IgD-negative memory B cell (primary cell): ENCODE data around the gene MRPL45. TPM values are rescaled to one million over a fixed set of nuclear protein-coding genes. Genes with fewer than 3 reads are reported as not detected.

ENCODE experiments used
- H3K27ac Mint-ChIP-seq, 3 donors: one replicate each; pipeline ENCODE4 v1.8.0; 2020 to 2022; ENCODE audit warnings: mild to moderate bottlenecking in 3 of 3, mixed read lengths in 3 of 3, moderate library complexity in 1 of 3
- H3K27me3 Mint-ChIP-seq: one replicate; pipeline ENCODE4 v1.8.0; 2021; ENCODE audit warnings: mixed read lengths
- H3K36me3 Mint-ChIP-seq: one replicate; pipeline ENCODE4 v1.8.0; 2020; ENCODE audit warnings: mild to moderate bottlenecking, mixed read lengths
- H3K4me1 Mint-ChIP-seq, 3 donors: one replicate each; pipeline ENCODE4 v1.8.0; 2020 to 2022; ENCODE audit warnings: mixed read lengths in 3 of 3, mild to moderate bottlenecking in 1 of 3
- H3K4me3 Mint-ChIP-seq, 4 donors: one replicate each; pipeline ENCODE4 v1.8.0; 2020 to 2022; ENCODE audit warnings: mild to moderate bottlenecking in 4 of 4, mixed read lengths in 4 of 4, moderate library complexity in 3 of 4
- H3K9me3 Mint-ChIP-seq, 3 donors: one replicate each; pipeline ENCODE4 v1.8.0; 2020 to 2021; ENCODE audit warnings: mixed read lengths in 3 of 3, mild to moderate bottlenecking in 1 of 3
- polyA plus RNA-seq: library from polyadenylated mRNA; unstranded; fragments of 300-500 nt; fragmentation: Illumina TruSeq; gene quantifications from one replicate; pipeline ENCODE4 v1.2.3, GENCODE V29; 2021

MRPL45 gene
- polyA plus RNA-seq, 1 donor from 2014 or later = 23.5 TPM

- H3K27me3 Mint-ChIP-seq = peaks cover 22% of the 10 kb centered on the region
- no peaks in the 10 kb centered on the region for H3K36me3 Mint-ChIP-seq
- no peaks in the 10 kb centered on the region for H3K9me3 Mint-ChIP-seq
- no peaks in the 10 kb centered on the region for H3K4me1 Mint-ChIP-seq
- H3K27ac Mint-ChIP-seq = no peak overlapping the region
- peak overlapping the region in 1 of 4 donors; percentile 51 for H3K4me3 Mint-ChIP-seq
Observed at GRCh38 chr17:38333635-38334295, 36.8 kb downstream of the MRPL45 start.

GRCh38 chr17:38334480-38335364, 37.8 kb downstream of the MRPL45 start:
- Mint-ChIP-seq H3K36me3 (no peaks in the 10 kb centered on the region), H3K9me3 (no peaks in the 10 kb centered on the region), H3K27me3 (peaks cover 17% of the 10 kb centered on the region), H3K4me1 (no peaks in the 10 kb centered on the region), H3K4me3 (no peak overlapping the region), H3K27ac (no peak overlapping the region)

- Mint-ChIP-seq H3K4me3 (no peak overlapping the region), H3K36me3 (no peaks in the 10 kb centered on the region), H3K27ac (no peak overlapping the region), H3K9me3 (no peaks in the 10 kb centered on the region), H3K27me3 (peaks cover 7% of the 10 kb centered on the region), H3K4me1 (no peaks in the 10 kb centered on the region)
Observed at GRCh38 chr17:38336838-38337237, 39.9 kb downstream of the MRPL45 start.

- Mint-ChIP-seq H3K4me3 (no peak overlapping the region), H3K27ac (no peak overlapping the region), H3K27me3 (peaks cover 7% of the 10 kb centered on the region), H3K9me3 (no peaks in the 10 kb centered on the region), H3K4me1 (no peaks in the 10 kb centered on the region), H3K36me3 (no peaks in the 10 kb centered on the region)
Observed at GRCh38 chr17:38338053-38338452, 41.1 kb downstream of the MRPL45 start.

GRCh38 chr17:38338535-38338934, 41.6 kb downstream of the MRPL45 start:
- Mint-ChIP-seq H3K4me3 (no peak overlapping the region), H3K9me3 (no peaks in the 10 kb centered on the region), H3K27me3 (peaks cover 4% of the 10 kb centered on the region), H3K4me1 (no peaks in the 10 kb centered on the region), H3K27ac (no peak overlapping the region), H3K36me3 (no peaks in the 10 kb centered on the region)

GRCh38 chr17:38339891-38340290, 42.9 kb downstream of the MRPL45 start:
- H3K27ac Mint-ChIP-seq = no peak overlapping the region
- H3K9me3 Mint-ChIP-seq = no peaks in the 10 kb centered on the region
- H3K27me3 Mint-ChIP-seq = peaks cover 2% of the 10 kb centered on the region
- H3K36me3 Mint-ChIP-seq = peaks cover 2% of the 10 kb centered on the region
- H3K4me1 Mint-ChIP-seq = no peaks in the 10 kb centered on the region
- no peak overlapping the region for H3K4me3 Mint-ChIP-seq

- H3K4me3 Mint-ChIP-seq = no peak overlapping the region
- H3K36me3 Mint-ChIP-seq = peaks cover 2% of the 10 kb centered on the region
- H3K9me3 Mint-ChIP-seq = no peaks in the 10 kb centered on the region
- peaks cover 1% of the 10 kb centered on the region for H3K27me3 Mint-ChIP-seq
- H3K27ac Mint-ChIP-seq = no peak overlapping the region
- no peaks in the 10 kb centered on the region for H3K4me1 Mint-ChIP-seq
Observed at GRCh38 chr17:38341035-38341721, 44.2 kb downstream of the MRPL45 start.

GRCh38 chr17:38342886-38343607, 46.1 kb downstream of the MRPL45 start:
- Mint-ChIP-seq H3K4me3 (peak overlapping the region in 1 of 4 donors; percentile 63), H3K4me1 (no peaks in the 10 kb centered on the region), H3K36me3 (peaks cover 2% of the 10 kb centered on the region), H3K27me3 (peaks cover 1% of the 10 kb centered on the region), H3K9me3 (no peaks in the 10 kb centered on the region), H3K27ac (no peak overlapping the region)

- H3K27ac Mint-ChIP-seq = no peak within 1 kb of the TSS
- H3K27me3 Mint-ChIP-seq = peaks cover 1% of the 10 kb centered on the region
- H3K4me3 Mint-ChIP-seq = peak within 1 kb of the TSS in 1 of 4 donors; percentile 63
- no peaks in the 10 kb centered on the region for H3K9me3 Mint-ChIP-seq
- H3K4me1 Mint-ChIP-seq = peaks cover 0 to 1% (median under 1%) of the 10 kb centered on the region in 3 donors
- peaks cover 2% of the 10 kb centered on the region for H3K36me3 Mint-ChIP-seq
Observed at GRCh38 chr17:38343608-38344419, 46.8 kb downstream of the MRPL45 start, which contains the start of gene GPR179. Gene GPR179 (minus strand): TSS chr17:38343956. CDS start chr17:38343789, 167 bp downstream.

- Mint-ChIP-seq H3K36me3 (peaks cover 3% of the 10 kb centered on the region), H3K4me3 (no peak overlapping the region), H3K4me1 (peaks cover 4 to 6% (median 5%) of the 10 kb centered on the region in 3 donors), H3K9me3 (no peaks in the 10 kb centered on the region), H3K27me3 (peaks cover 1% of the 10 kb centered on the region), H3K27ac (no peak overlapping the region)
Observed at GRCh38 chr17:38344420-38344745, 47.4 kb downstream of the MRPL45 start.

- no peak overlapping the region for H3K4me3 Mint-ChIP-seq
- H3K27ac Mint-ChIP-seq = no peak overlapping the region
- H3K27me3 Mint-ChIP-seq = peaks cover 1% of the 10 kb centered on the region
- peaks cover 3% of the 10 kb centered on the region for H3K36me3 Mint-ChIP-seq
- no peaks in the 10 kb centered on the region for H3K9me3 Mint-ChIP-seq
- H3K4me1 Mint-ChIP-seq = peaks cover 4 to 8% (median 5%) of the 10 kb centered on the region in 3 donors
Observed at GRCh38 chr17:38345743-38346142, 48.8 kb downstream of the MRPL45 start.

GRCh38 chr17:38349097-38349730, 52.2 kb downstream of the MRPL45 start:
- peaks cover 3% of the 10 kb centered on the region for H3K36me3 Mint-ChIP-seq
- H3K4me1 Mint-ChIP-seq = peaks cover 9 to 23% (median 20%) of the 10 kb centered on the region in 3 donors
- H3K27ac Mint-ChIP-seq = peak overlapping the region in 1 of 3 donors; percentile 23
- H3K27me3 Mint-ChIP-seq = peaks cover 1% of the 10 kb centered on the region
- H3K4me3 Mint-ChIP-seq = peak overlapping the region in 3 of 4 donors; percentile 5 to 85 (median 49)
- no peaks in the 10 kb centered on the region for H3K9me3 Mint-ChIP-seq

GRCh38 chr17:38350035-38350434, 53.1 kb downstream of the MRPL45 start:
- Mint-ChIP-seq H3K4me3 (peak overlapping the region in 3 of 4 donors; percentile 58 to 85 (median 70)), H3K4me1 (peaks cover 16 to 29% (median 28%) of the 10 kb centered on the region in 3 donors), H3K27me3 (peaks cover 1% of the 10 kb centered on the region), H3K27ac (peak overlapping the region in 1 of 3 donors; percentile 23), H3K9me3 (no peaks in the 10 kb centered on the region), H3K36me3 (peaks cover 1% of the 10 kb centered on the region)
